A549 (cell line): ENCODE data around the gene ARHGDIA. TPM values are rescaled to one million over a fixed set of nuclear protein-coding genes. Genes with fewer than 3 reads are reported as not detected.

Experiments
- ATAC-seq, 2 experiments: fragments of 200-7000 bp in 1 of 2; fragments of >200 bp in 1 of 2; cut with Nextera tagmentation in 1 of 2; cut with Tn5 transposase in 1 of 2; 3 replicates each; pipeline versions ENCODE4 v1.8.0 to v1.9.1; 2018 to 2020; ENCODE audit warnings: mild to moderate bottlenecking in 1 of 2, moderate library complexity in 1 of 2
- CTCF ChIA-PET: fragments of 300-600 bp; sonication (Branson Sonifier 250); formaldehyde crosslinking; extraction: SDS; loops from one replicate; lab custom pipeline; 2021; ENCODE audit warnings: antibody characterized with exemption, inconsistent platforms; lab: Yijun Ruan, JAX
- POLR2A ChIA-PET: fragments of 350-600 bp; formaldehyde crosslinking; extraction: SDS; loops from one replicate; lab custom pipeline; 2021; ENCODE audit warnings: antibody characterized with exemption, inconsistent platforms; lab: Yijun Ruan, JAX
- DNase-seq, 2 experiments: peaks; one replicate each; pipeline versions ENCODE4 v3.0.0 to v3.0.0-alpha.2; 2011 to 2016; ENCODE audit warnings: low read depth in 1 of 2, low spot score in 1 of 2
- FAIRE-seq: peaks from 2 replicates; lab custom pipeline; 2011; peaks lifted over from hg19 to GRCh38; lab: Jason Lieb, UNC
- H3K27ac ChIP-seq, 2 experiments: fragments of >200 bp; sonication (Bioruptor Twin); formaldehyde crosslinking; 3 replicates each; pipeline ENCODE4 v1.5.1; 2016 to 2017
- H3K4me1 ChIP-seq: fragments of >200 bp; sonication (Bioruptor Twin); formaldehyde crosslinking; 3 replicates; pipeline ENCODE4 v1.6.1; 2016
- H3K4me2 ChIP-seq: fragments of >200 bp; sonication (Bioruptor Twin); formaldehyde crosslinking; 3 replicates; pipeline ENCODE4 v1.6.1; 2016
- H3K4me3 ChIP-seq: fragments of >200 bp; sonication (Bioruptor Twin); formaldehyde crosslinking; 3 replicates; pipeline ENCODE4 v1.5.1; 2016
- H3K9me3 ChIP-seq: fragments of >200 bp; sonication (Bioruptor Twin); formaldehyde crosslinking; 3 replicates; pipeline ENCODE4 v1.6.1; 2016
- BHLHE40 ChIP-seq: IDR thresholded peaks from 2 replicates; pipeline ENCODE4 v1.6.1; 2012; ENCODE audit warnings: low read depth, low read length, inconsistent platforms
- CBX2 ChIP-seq: fragments of 200-600 bp; sonication (generic); IDR thresholded peaks from 2 replicates; pipeline ENCODE4 v1.6.1; 2016; ENCODE audit warnings: low read depth, mild to moderate bottlenecking, borderline replicate concordance
- CTCF ChIP-seq: fragments of >200 bp; sonication (Bioruptor Twin); formaldehyde crosslinking; IDR thresholded peaks from 3 replicates; pipeline ENCODE4 v1.5.1; 2016
- E2F6 ChIP-seq: IDR thresholded peaks from 2 replicates; pipeline ENCODE4 v1.6.1; 2012; ENCODE audit warnings: low read depth, borderline replicate concordance
- ESRRA ChIP-seq: fragments of 150-350 bp; IDR thresholded peaks from 2 replicates; pipeline ENCODE4 v1.6.1; 2014; ENCODE audit warnings: mild to moderate bottlenecking, low read length, borderline replicate concordance
- FOSB ChIP-seq: fragments of 250-450 bp; sonication (Bioruptor Pico); IDR thresholded peaks from 2 replicates; pipeline ENCODE4 v1.5.0; 2020; ENCODE audit warnings: mild to moderate bottlenecking, moderate library complexity
- FOXS1 ChIP-seq: fragments of 250-450 bp; sonication (Bioruptor Pico); IDR thresholded peaks from 2 replicates; pipeline ENCODE4 v1.5.0; 2020; ENCODE audit warnings: mild to moderate bottlenecking, moderate library complexity
- HEYL ChIP-seq: fragments of 250-450 bp; sonication (Bioruptor Pico); IDR thresholded peaks from 2 replicates; pipeline ENCODE4 v1.8.0; 2021; ENCODE audit warnings: mild to moderate bottlenecking, moderate library complexity
- HOXB5 ChIP-seq: fragments of 250-450 bp; sonication (Bioruptor Pico); IDR thresholded peaks from 2 replicates; pipeline ENCODE4 v1.5.0; 2020; ENCODE audit warnings: mild to moderate bottlenecking, moderate library complexity
- MAFK ChIP-seq: fragments of 450-650 bp; IDR thresholded peaks from 2 replicates; pipeline ENCODE4 v1.6.1; 2014; ENCODE audit not compliant: partially characterized antibody
- RAD21 ChIP-seq, 2 experiments: fragments of >200 bp in 1 of 2; sonication (Bioruptor Twin) in 1 of 2; formaldehyde crosslinking in 1 of 2; IDR thresholded peaks in 1 of 2; conservative IDR thresholded peaks in 1 of 2; 2 replicates in 1 of 2; 3 replicates in 1 of 2; pipeline ENCODE4 v1.6.1; 2012 to 2018; ENCODE audit warnings: inconsistent platforms in 1 of 2
- RCOR1 ChIP-seq: fragments of 150-350 bp; IDR thresholded peaks from 2 replicates; pipeline ENCODE4 v1.6.1; 2014; ENCODE audit warnings: antibody characterized with exemption, low read length, low read depth
- REST ChIP-seq: fragments of 200-600 bp; sonication (generic); IDR thresholded peaks from 2 replicates; pipeline ENCODE4 v1.6.1; 2016; ENCODE audit warnings: antibody characterized with exemption, mild to moderate bottlenecking, moderate library complexity
- SMC3 ChIP-seq: fragments of >200 bp; sonication (Bioruptor Twin); formaldehyde crosslinking; IDR thresholded peaks from 3 replicates; pipeline ENCODE4 v1.6.1; 2018; ENCODE audit warnings: inconsistent platforms
- TFCP2L1 ChIP-seq: fragments of 250-450 bp; sonication (Bioruptor Pico); IDR thresholded peaks from 2 replicates; pipeline ENCODE4 v1.5.0; 2021; ENCODE audit warnings: mild to moderate bottlenecking
- WGBS: methylation state at CpG from one replicate; pipeline ENCODE4 v1.1.6; 2017; ENCODE audit errors: missing lambda C conversion rate; 5-methylcytosine and 5-hydroxymethylcytosine counted together
- polyA plus RNA-seq, 4 experiments: library from polyadenylated mRNA; depleted of rRNA in 3 of 4; stranded (reverse); fragments of >200 nt; fragmentation: RNase III in 1 of 4; extraction: RNeasy Plus Mini Kit Qiagen cat#74134 plus additional on column Dnase treatment in 1 of 4; gene quantifications; 2 replicates in 3 of 4; 3 replicates in 1 of 4; pipeline ENCODE4 v1.2.3, GENCODE V29; 2011 to 2017

The ARHGDIA gene
- polyA plus RNA-seq, 2 of the 4 experiments (the other 2 are of a cell fraction) = 64.0 to 503 TPM

GRCh38 chr17:81828656-81829055 is 42.5 kb downstream of the ARHGDIA start:
- Histone ChIP-seq H3K4me3 (no peak overlapping the region), H3K4me2 (no peak overlapping the region), H3K4me1 (peaks cover 10% of the 10 kb centered on the region; the same call in 2 of the 3 replicates), H3K9me3 (no peaks in the 10 kb centered on the region), H3K27ac (no peak overlapping the region)
- DNase-seq = no peak
- WGBS = 86% methylated on average over 7 of the region's 7 CpGs
- FAIRE-seq = no peak
- ATAC-seq = no peak
- ChIA-PET POLR2A (no interaction called here), CTCF (interaction anchor here (0.7 to 3.4 kb wide), 4 partner anchors 9 to 30 kb away, joined by 3 to 9 read pairs (median 4); no protein-coding TSS in a partner anchor)
- no peak for TF ChIP-seq FOXS1 (CRISPR knock-in tag)
- TF ChIP-seq TFCP2L1 (CRISPR knock-in tag) = no peak
- TF ChIP-seq CBX2 = no peak
- TF ChIP-seq REST = no peak
- TF ChIP-seq ESRRA = no peak
- no peak for TF ChIP-seq RCOR1
- no peak for TF ChIP-seq BHLHE40
- TF ChIP-seq MAFK = no peak
- no peak for TF ChIP-seq E2F6
- no peak for TF ChIP-seq HOXB5 (CRISPR knock-in tag)
- no peak for TF ChIP-seq HEYL
- no peak for TF ChIP-seq SMC3
- TF ChIP-seq FOSB = no peak
- TF ChIP-seq RAD21 (conservative IDR thresholded peaks at IDR 0.05 in 1 of 2, IDR thresholded peaks at IDR 0.05 in 1 of 2) = no peak

GRCh38 chr17:81825841-81826466 is 45.2 kb downstream of the ARHGDIA start:
- peaks cover 13% of the 10 kb centered on the region for H3K4me1 ChIP-seq
- ChIA-PET CTCF (interaction anchor here (0.6 to 3.4 kb wide), 9 partner anchors 12 to 134 kb away, joined by 3 to 14 read pairs (median 5); no protein-coding TSS in a partner anchor), POLR2A (no interaction called here)
- 79% methylated on average over 11 of the region's 11 CpGs for WGBS
- FAIRE-seq = no peak
- no peak overlapping the region for H3K27ac ChIP-seq
- no peak overlapping the region for H3K4me3 ChIP-seq
- no peaks in the 10 kb centered on the region for H3K9me3 ChIP-seq
- no peak overlapping the region for H3K4me2 ChIP-seq
- DNase-seq = no peak
- TF ChIP-seq REST (no peak), CTCF (0 out of 3 replicates have a peak, but pooled peaks have one; percentile 13)
- peak in 1 of 2 experiments; percentile 11; a peak in 2 of 6 replicates for ATAC-seq
